HFFc6 (cell line): ENCODE measurements around the gene EXO1. TPM values are rescaled to one million over a fixed set of nuclear protein-coding genes. Genes with fewer than 3 reads are reported as not detected.
"Not testable (repeated sequence)": the region's sequence is repeated elsewhere in the genome, so short reads cannot be mapped to it uniquely, and the experiment has no call there.

Source experiments
- DNase-seq: peaks from one replicate; pipeline ENCODE4 v3.0.0-alpha.2; 2018
- H3K27ac Mint-ChIP-seq: 2 replicates; pipeline ENCODE4 v1.8.0; 2020; ENCODE audit warnings: mild to moderate bottlenecking, mixed read lengths
- H3K27me3 Mint-ChIP-seq: 2 replicates; pipeline ENCODE4 v1.8.0; 2021; ENCODE audit warnings: mild to moderate bottlenecking, moderate library complexity, mixed read lengths; ENCODE audit not compliant: insufficient read depth
- H3K36me3 Mint-ChIP-seq: 2 replicates; pipeline ENCODE4 v1.8.0; 2021; ENCODE audit warnings: low read depth, mixed read lengths
- H3K4me1 Mint-ChIP-seq: 2 replicates; pipeline ENCODE4 v1.8.0; 2020; ENCODE audit warnings: low read depth, mixed read lengths
- H3K4me3 Mint-ChIP-seq: 2 replicates; pipeline ENCODE4 v1.8.0; 2020; ENCODE audit warnings: mild to moderate bottlenecking, moderate library complexity, mixed read lengths
- H3K9me3 Mint-ChIP-seq: 2 replicates; pipeline ENCODE4 v1.8.0; 2020; ENCODE audit warnings: mild to moderate bottlenecking, mixed read lengths
- CTCF ChIP-seq: fragments of 200-600 bp; sonication (generic); IDR thresholded peaks from 2 replicates; pipeline ENCODE4 v1.5.0; 2021; ENCODE audit warnings: antibody characterized with exemption, mild to moderate bottlenecking
- total RNA-seq, 6 experiments: library from RNA; stranded (reverse); fragmentation: NEBNext Ultra II Directional; extraction: Animal tissue kit (Norgen Biotek cat#: 25700); gene quantifications; 2 replicates in 1 of 6; 3 replicates in 5 of 6; pipeline ENCODE4 v1.2.3, GENCODE V29; 2021

Gene EXO1
- total RNA-seq, 6 experiments from 2014 or later = 6.5 to 15.7 (median 15.2) TPM

GRCh38 chr1:241819340-241819866 is 28.6 kb upstream of the EXO1 start:
- H3K27me3 Mint-ChIP-seq = no peaks in the 10 kb centered on the region; the same call in 1 of the 2 replicates
- no peaks in the 10 kb centered on the region for H3K9me3 Mint-ChIP-seq
- H3K4me3 Mint-ChIP-seq = no peak overlapping the region
- peaks cover 58% of the 10 kb centered on the region for H3K4me1 Mint-ChIP-seq
- no peak for DNase-seq
- no peak for TF ChIP-seq CTCF
- no peak overlapping the region for H3K27ac Mint-ChIP-seq
- H3K36me3 Mint-ChIP-seq = no peaks in the 10 kb centered on the region

DNA sequence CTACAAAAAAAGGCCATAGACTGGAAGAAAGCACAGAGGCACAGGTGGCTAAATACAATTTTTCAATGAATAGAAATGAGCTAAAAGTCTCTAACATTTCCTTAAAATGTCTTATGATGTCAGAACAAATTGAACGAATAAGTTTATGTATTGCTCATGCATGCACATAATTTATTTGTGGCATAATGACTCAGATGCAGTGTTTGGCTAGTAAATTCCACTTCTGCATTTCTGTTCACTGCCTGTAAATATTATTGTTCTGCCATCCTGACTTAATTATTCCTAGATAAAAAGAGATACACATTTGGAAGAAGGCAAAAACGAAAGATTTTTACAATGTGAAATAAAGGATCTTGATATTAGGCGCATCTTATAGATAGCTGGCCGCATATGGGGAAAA is 26.6 kb upstream of the EXO1 start:
- peak; percentile 72 for DNase-seq

GRCh38 chr1:241822846-241823245 is 25.2 kb upstream of the EXO1 start:
- Mint-ChIP-seq H3K27me3 (no peaks in the 10 kb centered on the region; the same call in 1 of the 2 replicates), H3K4me1 (peaks cover 49% of the 10 kb centered on the region), H3K9me3 (no peaks in the 10 kb centered on the region), H3K27ac (no peak overlapping the region), H3K4me3 (no peak overlapping the region), H3K36me3 (no peaks in the 10 kb centered on the region)
- no peak for TF ChIP-seq CTCF
- no peak for DNase-seq

More for the DNA sequence above, 26.6 kb upstream of the EXO1 start:
- Mint-ChIP-seq H3K9me3 (no peaks in the 10 kb centered on the region), H3K27me3 (no peaks in the 10 kb centered on the region; the same call in 1 of the 2 replicates), H3K27ac (peak overlapping the region; percentile 36; the same call in 1 of the 2 replicates), H3K4me1 (peaks cover 61% of the 10 kb centered on the region), H3K4me3 (peak overlapping the region; percentile 28; the same call in 1 of the 2 replicates), H3K36me3 (no peaks in the 10 kb centered on the region)
- no peak for TF ChIP-seq CTCF

GRCh38 chr1:241823925-241824324 is 24.1 kb upstream of the EXO1 start:
- no peak for DNase-seq
- Mint-ChIP-seq H3K9me3 (no peaks in the 10 kb centered on the region), H3K27me3 (no peaks in the 10 kb centered on the region; the same call in none of the 2 replicates), H3K27ac (no peak overlapping the region), H3K4me3 (no peak overlapping the region), H3K36me3 (no peaks in the 10 kb centered on the region), H3K4me1 (peaks cover 52% of the 10 kb centered on the region)
- TF ChIP-seq CTCF = no peak

DNA sequence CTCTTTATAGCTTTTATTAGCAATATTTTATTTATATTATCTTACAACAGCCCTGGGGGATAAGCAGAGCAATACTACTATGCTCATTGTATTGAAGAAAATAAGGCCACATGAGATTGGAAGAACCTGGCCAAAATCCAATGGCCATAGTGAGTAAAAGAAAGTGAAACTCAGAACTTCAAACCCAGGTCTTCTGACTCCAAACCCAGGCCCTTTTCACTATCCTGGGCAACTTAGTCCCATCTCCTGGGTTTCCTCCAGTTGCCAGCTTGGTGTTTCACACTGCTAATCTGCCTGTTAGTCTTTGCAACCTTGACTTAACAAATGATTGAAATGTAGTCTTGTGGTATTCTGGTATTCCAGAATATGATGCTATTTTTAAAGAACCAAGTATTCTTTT is 22.4 kb upstream of the EXO1 start:
- Mint-ChIP-seq H3K27ac (no peak overlapping the region), H3K9me3 (no peaks in the 10 kb centered on the region), H3K4me1 (peaks cover 52% of the 10 kb centered on the region), H3K27me3 (no peaks in the 10 kb centered on the region; the same call in none of the 2 replicates), H3K36me3 (no peaks in the 10 kb centered on the region), H3K4me3 (no peak overlapping the region)
- no peak for TF ChIP-seq CTCF
- DNase-seq = no peak

DNA sequence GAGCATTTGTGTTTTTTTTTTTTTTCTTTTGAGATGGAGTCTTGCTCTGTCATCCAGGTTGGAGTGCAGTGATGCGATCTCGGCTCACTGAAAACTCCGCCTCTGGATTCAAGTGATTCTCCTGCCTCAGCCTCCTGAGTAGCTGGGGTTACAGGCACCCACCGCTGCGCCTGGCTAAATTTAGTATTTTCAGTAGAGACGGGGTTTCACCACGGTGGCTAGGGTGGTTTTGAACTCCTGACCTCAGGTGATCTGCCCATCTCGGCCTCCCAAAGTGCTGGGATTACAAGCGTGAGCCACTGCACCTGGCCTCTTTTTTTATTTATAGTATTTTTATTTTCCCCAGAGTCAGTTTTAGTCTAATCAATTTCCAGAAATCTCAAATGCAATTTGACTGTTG is 21.4 kb upstream of the EXO1 start:
- not testable (repeated sequence) for H3K27ac Mint-ChIP-seq, H3K4me3 Mint-ChIP-seq, H3K27me3 Mint-ChIP-seq, DNase-seq, H3K36me3 Mint-ChIP-seq, H3K9me3 Mint-ChIP-seq
- H3K4me1 Mint-ChIP-seq = peaks cover 42% of the 10 kb centered on the region
